GM18870 (cell line): ENCODE data around the gene OR1I1.

ENCODE experiments used
- ATAC-seq: cut with Tn5 transposase; IDR thresholded peaks from one replicate; pipeline ENCODE4 v1.9.1; 2021; ENCODE audit warnings: moderate library complexity; ENCODE audit not compliant: unreplicated experiment

OR1I1 gene

GRCh38 chr19:15116856-15117255, 34.8 kb downstream of the OR1I1 start:
- no peak for ATAC-seq

GRCh38 chr19:15118248-15118647, 36.2 kb downstream of the OR1I1 start:
- no peak for ATAC-seq

GRCh38 chr19:15118789-15119494, 36.9 kb downstream of the OR1I1 start:
- no peak for ATAC-seq

GRCh38 chr19:15120135-15121026, 38.4 kb downstream of the OR1I1 start:
- no peak for ATAC-seq

GRCh38 chr19:15122331-15123030, 40.5 kb downstream of the OR1I1 start:
- no peak for ATAC-seq

GRCh38 chr19:15123031-15123890, 41.2 kb downstream of the OR1I1 start:
- no peak for ATAC-seq

GRCh38 chr19:15123900-15124299, 41.9 kb downstream of the OR1I1 start:
- ATAC-seq, result no peak

- ATAC-seq, result no peak
Measured at GRCh38 chr19:15124572-15125231, 42.7 kb downstream of the OR1I1 start.

GRCh38 chr19:15125232-15126067, 43.4 kb downstream of the OR1I1 start:
- peak; percentile 82 for ATAC-seq

- ATAC-seq, result no peak
Measured at GRCh38 chr19:15126131-15126910, 44.3 kb downstream of the OR1I1 start.

GRCh38 chr19:15128162-15128770, 46.3 kb downstream of the OR1I1 start:
- ATAC-seq, result no peak

- ATAC-seq, result no peak
Measured at GRCh38 chr19:15129856-15130585, 48.0 kb downstream of the OR1I1 start.

- no peak for ATAC-seq
Measured at GRCh38 chr19:15136234-15136954, 54.4 kb downstream of the OR1I1 start.

- ATAC-seq, result no peak
Measured at GRCh38 chr19:15137777-15138176, 55.8 kb downstream of the OR1I1 start.

GRCh38 chr19:15138427-15138826, 56.4 kb downstream of the OR1I1 start:
- no peak for ATAC-seq

GRCh38 chr19:15141143-15141542, 59.1 kb downstream of the OR1I1 start:
- ATAC-seq, result no peak

- ATAC-seq, result no peak
Measured at GRCh38 chr19:15142313-15142712, 60.3 kb downstream of the OR1I1 start.
